Measurements from ENCODE around the gene FHIT.

DNA sequence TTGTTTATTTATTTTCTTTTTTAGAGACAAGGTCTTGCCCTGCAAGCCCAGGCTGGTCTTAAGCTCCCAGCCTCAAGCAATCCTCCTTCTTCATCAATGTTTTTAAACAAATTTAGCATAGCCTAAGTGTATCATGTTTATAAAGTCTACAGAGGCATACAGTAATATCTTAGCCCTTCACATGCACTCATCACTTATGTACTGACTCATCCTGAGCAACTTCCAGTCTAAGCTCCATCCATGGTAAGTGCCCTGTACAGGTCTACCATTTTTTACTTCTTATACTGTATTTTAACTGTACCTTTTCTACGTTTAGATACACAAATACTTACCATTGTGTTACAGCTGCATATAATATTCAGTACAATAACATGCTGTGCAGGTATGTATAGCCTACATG, 860.0 kb downstream of the FHIT start:
- TF ChIP-seq EZH2 (IDR thresholded peaks at IDR 0.05): no peak
- TF ChIP-seq, protein P1, sequence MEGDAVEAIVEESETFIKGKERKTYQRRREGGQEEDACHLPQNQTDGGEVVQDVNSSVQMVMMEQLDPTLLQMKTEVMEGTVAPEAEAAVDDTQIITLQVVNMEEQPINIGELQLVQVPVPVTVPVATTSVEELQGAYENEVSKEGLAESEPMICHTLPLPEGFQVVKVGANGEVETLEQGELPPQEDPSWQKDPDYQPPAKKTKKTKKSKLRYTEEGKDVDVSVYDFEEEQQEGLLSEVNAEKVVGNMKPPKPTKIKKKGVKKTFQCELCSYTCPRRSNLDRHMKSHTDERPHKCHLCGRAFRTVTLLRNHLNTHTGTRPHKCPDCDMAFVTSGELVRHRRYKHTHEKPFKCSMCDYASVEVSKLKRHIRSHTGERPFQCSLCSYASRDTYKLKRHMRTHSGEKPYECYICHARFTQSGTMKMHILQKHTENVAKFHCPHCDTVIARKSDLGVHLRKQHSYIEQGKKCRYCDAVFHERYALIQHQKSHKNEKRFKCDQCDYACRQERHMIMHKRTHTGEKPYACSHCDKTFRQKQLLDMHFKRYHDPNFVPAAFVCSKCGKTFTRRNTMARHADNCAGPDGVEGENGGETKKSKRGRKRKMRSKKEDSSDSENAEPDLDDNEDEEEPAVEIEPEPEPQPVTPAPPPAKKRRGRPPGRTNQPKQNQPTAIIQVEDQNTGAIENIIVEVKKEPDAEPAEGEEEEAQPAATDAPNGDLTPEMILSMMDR (IDR thresholded peaks at IDR 0.05): no peak

Data from neural progenitor cell (in vitro differentiated cells).